GM19324 (cell line): Measurements from ENCODE around the gene RANBP3.

Experiments
- ATAC-seq: cut with Tn5 transposase; IDR thresholded peaks from one replicate; pipeline ENCODE4 v1.9.1; 2021; ENCODE audit warnings: mild to moderate bottlenecking, moderate library complexity; ENCODE audit not compliant: unreplicated experiment, low FRiP score

The RANBP3 gene

GRCh38 chr19:5908773-5909442, 69.0 kb downstream of the RANBP3 start:
- no peak for ATAC-seq

GRCh38 chr19:5907241-5907640, 70.7 kb downstream of the RANBP3 start:
- no peak for ATAC-seq

- no peak for ATAC-seq
These were observed 72.7 kb downstream of the RANBP3 start for GRCh38 chr19:5905114-5905778.

GRCh38 chr19:5904352-5905113, 73.4 kb downstream of the RANBP3 start, which contains the start of gene VMAC:
VMAC (plus strand) TSS chr19:5904872; CDS start chr19:5904891, 19 bp downstream.
- ATAC-seq = peak; percentile 86

DNA sequence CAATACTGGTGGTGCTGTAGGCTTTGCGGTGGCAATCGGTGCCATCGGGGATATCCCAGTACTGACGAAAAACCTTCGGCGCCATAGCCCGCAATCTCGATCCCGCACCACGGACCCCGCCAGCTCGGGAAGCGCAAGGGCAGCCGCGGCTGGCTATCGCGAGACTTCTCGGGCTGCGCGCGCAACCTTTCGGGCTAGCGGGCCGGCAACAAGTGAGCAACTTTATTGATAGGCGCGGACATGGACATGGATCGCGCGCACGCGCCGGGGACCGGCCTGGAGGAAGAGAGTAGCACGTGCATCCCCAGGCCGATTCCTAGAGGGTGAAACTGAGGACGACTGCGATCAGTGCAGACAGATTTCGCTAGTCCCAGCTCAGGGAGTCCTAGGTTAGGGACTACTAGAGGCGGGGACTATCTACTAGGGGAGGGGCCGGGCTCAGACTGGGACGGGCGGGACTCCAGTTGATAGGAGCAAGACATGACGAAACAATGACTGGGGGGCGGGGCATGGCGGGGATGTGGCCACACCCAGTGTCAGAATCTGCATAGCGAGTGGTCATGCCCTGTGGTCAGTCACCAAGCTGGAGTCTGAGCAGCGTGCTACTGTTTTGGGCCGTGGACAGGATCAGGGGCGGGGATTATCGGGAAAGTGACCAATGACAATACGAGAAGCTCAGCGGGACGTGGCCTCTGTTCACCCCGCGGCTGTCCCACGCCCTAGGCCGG, 74.2 kb downstream of the RANBP3 start, which contains the start of gene NDUFA11:
TSS of gene NDUFA11 (minus strand) at position 167 of the 728 bp plus-strand sequence. CDS start at position 85, 82 bp downstream.
- ATAC-seq = peak; percentile 26

- ATAC-seq = no peak
These were observed 74.8 kb downstream of the RANBP3 start for GRCh38 chr19:5903056-5903623.

DNA sequence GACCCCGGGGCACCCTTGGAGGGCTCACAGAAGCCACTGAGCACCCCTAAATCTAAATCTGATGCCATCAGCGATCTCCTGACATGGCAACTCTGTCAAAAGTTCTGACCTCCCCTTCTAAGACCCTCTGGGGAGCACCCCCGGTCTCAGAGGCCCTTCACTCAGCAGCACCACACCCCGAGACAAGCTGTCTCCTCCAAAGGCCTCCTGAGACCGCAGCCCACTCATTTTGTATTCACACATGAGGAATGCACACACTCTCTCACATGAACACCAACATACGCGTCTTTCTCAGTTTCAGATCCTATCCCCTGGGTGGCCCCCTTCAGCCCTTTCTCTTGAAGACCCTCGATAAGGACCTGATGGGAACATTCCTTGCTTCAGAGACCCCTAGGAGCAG, 77.0 kb downstream of the RANBP3 start:
- no peak for ATAC-seq

DNA sequence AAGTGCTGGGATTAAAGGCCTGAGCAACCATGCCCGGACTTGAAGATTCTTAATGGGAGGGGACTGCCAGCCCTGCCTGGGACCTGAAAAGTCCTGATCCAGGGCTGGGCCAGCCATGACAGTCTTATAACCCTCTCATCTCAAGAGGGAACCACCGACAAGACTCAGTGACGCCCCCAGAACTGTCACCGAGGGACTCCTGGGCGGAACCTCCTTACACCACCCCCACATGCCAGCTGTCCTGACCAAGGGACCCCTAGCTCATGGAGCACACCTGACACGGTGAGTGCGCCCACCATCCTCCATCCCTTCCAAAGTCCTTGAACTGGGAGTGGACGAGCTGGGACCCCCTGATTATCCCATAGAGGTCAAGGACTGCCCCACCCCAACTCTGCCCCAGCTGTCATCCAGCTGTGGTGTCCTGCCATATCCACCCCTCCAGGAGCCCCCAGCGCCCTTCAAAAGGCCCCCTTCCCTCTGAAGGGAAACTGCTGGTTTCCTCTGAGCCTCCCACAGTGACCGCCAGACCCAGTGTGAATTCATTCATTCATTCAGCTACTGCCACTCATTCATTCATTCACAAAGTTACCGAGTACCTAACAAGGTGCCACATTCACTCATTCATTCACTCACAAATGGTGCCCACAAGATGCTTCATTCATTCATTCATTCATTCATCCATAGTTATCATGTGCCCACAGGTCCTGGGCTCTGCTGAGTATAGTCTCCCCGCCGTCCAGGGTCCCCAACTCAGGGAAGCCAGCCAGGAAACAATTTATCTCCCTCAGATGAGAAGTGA, 78.0 kb downstream of the RANBP3 start:
- ATAC-seq = no peak

- ATAC-seq = no peak
These were observed 80.6 kb downstream of the RANBP3 start for GRCh38 chr19:5897189-5897969.

DNA sequence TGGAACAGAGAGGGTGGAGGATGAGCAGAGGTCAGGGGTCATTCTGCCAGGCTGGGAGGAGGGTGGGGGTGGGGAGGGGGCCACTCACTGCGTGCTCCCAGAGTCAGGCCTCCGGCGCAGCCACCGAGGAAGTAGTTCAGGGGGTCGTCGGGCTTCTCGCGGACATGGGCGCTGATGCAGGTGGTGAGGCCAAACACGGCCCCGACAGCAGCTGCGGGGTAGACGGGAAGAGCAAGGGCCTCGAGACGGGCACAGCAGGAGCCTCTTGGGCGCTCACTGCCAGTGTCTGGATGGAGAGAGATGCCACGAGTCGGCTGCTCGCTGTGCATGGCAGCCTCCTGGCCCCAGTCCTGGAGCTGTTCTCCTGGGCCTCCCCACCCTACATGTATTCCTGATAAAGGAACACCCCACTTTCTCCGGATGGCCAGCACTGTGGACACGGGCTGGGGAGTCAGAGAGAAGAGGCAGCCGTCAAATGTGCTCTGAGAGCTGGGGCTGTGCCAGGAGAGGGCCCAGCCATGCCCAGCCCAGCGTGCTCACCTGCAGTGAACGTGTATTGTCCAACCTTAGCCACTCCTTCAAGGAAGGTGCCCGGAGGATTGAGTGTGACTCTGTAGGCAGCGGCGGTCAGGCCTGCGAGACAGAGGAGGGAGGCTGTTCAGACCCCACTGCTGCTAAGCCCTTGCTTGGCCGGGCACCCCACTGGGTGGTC, 81.4 kb downstream of the RANBP3 start:
- no peak for ATAC-seq

DNA sequence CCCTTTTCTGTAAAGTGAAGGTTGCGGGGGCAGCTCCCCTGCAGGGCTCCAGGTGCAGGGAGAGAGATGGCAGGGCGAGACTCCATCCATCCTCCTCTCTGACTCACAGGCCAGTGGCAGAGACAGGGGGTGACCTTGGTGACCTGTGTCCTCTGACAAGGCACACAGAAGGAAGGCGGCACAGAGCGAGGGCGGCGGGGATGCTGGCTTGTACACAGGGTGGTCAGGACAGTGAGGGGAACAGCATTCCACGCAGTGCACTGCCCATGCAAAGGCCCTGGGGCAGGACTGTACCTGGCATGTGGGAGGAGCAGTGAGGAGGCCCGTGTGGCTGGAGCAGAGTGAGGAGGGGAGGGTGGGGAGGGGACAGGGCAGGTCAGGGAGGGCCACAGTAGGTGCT, 82.0 kb downstream of the RANBP3 start:
- ATAC-seq = no peak

- ATAC-seq = no peak
These were observed 82.5 kb downstream of the RANBP3 start for GRCh38 chr19:5895409-5895808.

DNA sequence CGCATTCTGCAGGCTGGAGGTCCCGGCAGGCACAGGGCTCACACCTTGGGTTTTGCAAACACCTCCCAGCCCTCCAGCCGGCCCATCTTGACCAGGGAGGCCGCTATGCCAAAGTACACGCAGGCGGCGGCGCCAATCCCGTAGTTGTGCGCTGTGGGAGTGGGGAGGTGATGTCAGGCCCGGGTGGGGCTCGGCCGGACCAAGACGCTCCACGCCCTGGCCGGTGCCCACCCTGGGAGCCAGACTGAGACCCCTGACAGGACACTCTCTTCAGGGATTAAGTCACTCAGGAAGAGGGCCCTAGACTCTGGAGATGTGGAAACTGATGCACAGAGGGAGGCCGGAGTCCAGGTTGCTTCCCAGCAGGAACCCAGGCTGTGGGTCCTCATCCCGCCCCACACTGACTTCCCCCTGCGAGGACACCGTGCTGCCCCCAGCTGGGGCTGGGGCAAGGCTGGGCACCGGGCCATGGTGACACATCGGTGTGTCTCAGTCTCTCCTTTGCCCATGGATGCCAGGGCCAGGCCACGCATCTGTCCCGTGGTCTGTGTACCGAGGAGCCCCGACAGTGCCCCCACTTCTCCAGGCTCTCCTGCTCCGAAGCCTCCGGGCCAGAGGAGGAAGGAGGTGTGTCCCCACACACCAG, 83.1 kb downstream of the RANBP3 start:
- no peak for ATAC-seq

- ATAC-seq = no peak
These were observed 83.8 kb downstream of the RANBP3 start for GRCh38 chr19:5893907-5894703.

GRCh38 chr19:5893296-5893903, 84.5 kb downstream of the RANBP3 start:
- no peak for ATAC-seq

DNA sequence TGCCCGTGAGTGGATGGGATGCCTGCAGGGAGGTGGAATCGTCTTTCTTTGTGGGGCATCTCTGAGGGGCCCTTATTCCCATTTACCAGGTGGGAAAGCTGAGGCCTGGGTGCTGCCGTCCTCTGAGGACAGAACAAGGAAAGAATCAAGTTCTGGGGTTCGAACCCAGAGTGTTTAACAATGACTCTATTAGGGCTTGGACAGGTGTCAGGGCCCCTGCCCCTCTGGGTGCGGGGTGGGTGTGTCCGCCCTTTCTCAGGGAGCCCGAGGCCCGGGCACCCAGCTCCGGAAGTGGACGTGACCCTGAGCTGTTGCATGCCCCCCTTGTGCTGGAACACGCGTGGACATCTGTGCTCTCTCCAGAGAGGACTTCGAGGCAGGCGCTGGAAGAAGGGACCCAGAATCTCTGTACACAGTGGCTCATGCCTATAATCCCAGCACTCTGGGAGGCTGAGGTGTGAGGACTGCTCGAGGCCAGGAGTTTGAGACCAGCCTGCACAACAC, 85.1 kb downstream of the RANBP3 start:
- ATAC-seq = no peak
